HG03378 (cell line): Measurements from ENCODE around the gene CES2.
"Not testable (repeated sequence)": the region's sequence is repeated elsewhere in the genome, so short reads cannot be mapped to it uniquely, and the experiment has no call there.

Source experiments
- ATAC-seq: cut with Tn5 transposase; IDR thresholded peaks from one replicate; pipeline ENCODE4 v1.9.1; 2021; ENCODE audit warnings: mild to moderate bottlenecking, moderate library complexity; ENCODE audit not compliant: unreplicated experiment

The CES2 gene, protein sequence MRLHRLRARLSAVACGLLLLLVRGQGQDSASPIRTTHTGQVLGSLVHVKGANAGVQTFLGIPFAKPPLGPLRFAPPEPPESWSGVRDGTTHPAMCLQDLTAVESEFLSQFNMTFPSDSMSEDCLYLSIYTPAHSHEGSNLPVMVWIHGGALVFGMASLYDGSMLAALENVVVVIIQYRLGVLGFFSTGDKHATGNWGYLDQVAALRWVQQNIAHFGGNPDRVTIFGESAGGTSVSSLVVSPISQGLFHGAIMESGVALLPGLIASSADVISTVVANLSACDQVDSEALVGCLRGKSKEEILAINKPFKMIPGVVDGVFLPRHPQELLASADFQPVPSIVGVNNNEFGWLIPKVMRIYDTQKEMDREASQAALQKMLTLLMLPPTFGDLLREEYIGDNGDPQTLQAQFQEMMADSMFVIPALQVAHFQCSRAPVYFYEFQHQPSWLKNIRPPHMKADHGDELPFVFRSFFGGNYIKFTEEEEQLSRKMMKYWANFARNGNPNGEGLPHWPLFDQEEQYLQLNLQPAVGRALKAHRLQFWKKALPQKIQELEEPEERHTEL

DNA sequence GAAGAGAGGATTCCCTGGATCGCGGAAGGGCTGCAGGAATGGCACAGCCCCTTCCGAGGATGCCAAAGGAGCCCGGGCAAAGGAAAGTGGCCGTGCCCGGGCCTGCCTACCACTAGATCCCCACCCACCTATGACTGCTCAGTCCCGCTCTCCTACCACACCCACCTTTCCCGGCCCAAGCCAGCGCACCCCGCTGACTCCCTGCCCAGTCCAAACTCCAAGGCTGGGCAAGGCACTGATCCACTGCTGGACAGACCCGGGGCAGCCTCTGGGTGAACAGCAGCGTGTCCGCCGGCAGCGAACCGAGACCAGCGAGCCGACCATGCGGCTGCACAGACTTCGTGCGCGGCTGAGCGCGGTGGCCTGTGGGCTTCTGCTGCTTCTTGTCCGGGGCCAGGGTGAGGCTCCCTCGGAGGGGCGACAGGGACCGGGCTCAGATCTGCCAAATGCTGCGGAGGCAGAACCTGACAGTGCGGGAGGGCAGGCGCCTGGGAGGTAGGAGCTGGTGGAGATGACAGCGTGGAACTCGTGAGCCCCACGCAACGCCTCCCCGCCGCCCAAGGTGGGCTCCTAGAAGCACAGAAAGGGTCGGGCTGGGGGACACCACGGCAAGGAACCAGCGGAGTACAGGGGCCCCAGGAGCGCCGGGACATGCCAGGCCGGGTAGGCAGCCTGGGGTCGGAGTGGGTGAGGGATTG, at the start of gene CES2:
Gene CES2, plus strand, starts transcription at position 203 of the 698 bp plus-strand sequence. Its CDS starts 120 bp downstream, at position 323.
- ATAC-seq: no peak

DNA sequence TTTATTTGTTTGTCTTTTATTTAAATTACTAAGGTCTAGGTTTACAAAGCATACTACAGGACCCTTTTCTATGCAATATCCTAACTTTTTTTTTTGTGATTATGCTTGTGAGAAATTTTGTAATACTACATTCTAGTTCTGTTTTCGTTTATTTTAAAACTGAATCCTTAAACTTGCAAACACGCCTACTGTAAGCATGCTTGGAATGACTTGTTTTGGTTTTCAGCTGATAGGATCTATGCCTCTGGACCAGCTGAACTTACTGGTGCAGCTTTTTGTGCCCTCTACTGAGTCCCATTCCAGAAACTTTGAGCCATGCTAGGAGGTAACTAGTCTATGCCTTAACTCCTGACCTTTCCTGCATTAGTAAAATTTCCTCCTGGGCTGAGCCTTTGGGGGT, 49.0 kb upstream of the CES2 start:
- ATAC-seq: no peak

DNA sequence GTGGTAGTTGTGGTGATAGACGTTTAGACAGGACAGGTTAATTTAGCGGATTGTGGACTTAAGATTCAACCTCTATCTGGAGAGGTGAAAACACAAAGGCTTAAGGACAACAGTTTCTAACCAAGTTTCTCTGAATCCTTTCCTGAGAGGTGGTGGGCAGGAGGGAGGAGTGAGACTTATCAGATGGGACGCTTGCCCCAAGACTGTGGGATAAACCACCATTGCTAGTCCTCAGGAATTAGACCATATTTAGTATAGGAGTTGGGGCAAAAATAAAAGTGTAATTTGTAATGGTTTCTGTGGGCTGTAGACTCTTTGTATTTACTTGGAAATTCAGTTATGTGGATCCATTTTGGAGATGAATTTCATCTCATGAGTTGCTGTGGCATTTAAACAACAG, 48.4 kb upstream of the CES2 start:
- no peak for ATAC-seq

DNA sequence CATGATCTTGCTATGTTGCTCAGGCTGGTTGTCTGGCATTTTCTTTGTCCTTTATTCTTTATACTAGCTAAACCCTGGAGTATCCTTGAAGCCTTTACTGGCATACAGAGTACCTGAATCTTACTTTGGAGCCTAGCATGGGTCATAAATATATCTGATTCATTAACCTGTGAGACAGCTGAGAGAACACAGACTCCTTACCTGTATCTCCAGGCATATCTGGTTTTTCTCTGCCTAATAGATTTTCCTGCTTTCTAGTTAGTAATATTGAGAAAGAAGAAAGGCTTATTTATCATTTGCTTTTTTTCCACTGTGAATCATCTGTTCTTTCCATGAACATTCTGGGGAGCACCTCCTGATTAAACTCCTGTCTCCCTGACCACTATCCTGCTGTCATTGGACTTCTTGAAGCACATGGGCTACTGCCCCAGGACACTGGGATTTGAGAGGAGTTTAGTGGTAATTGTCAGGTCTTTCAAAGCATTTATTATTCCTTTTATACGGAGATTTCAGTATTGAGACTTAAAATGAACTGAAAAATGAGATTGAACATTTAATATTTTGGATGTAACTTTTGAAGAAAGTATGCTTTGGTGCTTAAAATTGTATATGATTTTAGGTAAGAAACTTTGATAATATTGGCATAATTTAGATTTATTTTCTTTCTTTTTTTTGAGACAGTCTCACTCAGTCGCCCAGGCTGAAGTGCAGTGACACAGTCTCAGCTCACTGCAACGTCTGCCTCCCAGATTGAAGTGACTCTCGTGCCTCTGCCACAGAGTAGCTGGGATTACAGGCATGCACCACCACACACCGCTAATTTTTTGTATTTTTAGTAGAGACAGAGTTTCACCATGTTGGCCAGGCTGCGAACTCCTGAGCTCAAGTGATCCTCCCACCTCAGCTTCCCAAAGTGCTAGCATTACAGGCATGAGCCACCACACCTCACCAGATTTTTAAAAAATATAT, 46.4 kb upstream of the CES2 start:
- no peak for ATAC-seq

DNA sequence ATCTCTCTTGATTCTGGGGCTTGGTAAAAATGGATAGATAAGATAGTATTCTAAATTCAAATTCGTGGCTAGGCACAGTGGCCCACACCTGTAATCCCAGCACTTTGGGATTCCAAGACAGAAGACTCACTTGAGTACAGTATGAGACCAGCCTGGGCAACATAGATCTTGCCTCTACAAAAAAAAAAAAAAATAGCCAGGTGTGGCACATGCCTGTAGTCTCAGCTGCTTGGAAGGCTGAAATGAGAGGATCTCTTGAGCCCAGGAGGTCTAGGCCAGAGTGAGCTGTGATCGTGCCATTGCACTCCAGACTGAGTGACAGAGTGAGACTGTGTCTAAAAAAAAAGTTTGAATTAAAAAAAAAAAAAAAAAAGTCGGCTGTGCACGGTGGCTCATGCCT, 45.7 kb upstream of the CES2 start:
- no peak for ATAC-seq

DNA sequence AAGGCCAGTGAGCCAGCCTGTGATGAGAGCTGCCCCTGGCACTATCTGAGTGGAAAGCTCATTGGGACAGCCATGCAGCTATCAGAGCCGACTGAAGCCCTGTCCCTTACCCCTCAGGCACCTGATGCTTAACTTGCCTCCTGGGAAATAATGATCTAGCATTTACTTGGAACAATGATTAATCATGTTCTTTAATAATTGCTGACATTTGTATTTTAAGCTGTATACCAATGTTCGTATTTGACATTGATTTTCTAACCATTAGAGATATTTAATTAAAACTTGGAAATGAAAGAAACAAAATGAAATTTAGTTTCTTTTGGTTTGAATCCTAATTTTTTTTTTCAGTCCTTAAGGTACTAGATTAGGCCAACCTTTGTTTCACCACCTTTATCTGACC, 44.5 kb upstream of the CES2 start:
- no peak for ATAC-seq

DNA sequence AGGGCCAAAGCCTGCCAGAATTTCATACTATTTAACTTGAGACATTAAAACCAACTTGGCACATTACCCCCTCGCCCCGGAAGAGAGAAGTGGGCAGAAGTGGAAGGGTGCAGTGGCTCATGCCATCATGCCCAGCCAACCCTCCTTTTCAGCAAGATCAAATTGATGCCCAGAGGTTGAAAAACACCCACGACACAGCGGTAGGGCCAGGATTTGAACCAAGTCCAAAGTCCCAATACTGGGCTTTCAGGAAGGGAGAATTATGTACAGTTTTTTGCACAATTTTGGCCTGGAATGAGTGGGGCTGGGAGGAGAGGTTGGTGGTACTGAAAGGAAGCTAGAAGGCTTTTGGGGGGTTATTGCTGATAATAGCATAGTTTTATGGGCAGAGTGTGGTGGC, 44.0 kb upstream of the CES2 start:
- ATAC-seq: no peak

DNA sequence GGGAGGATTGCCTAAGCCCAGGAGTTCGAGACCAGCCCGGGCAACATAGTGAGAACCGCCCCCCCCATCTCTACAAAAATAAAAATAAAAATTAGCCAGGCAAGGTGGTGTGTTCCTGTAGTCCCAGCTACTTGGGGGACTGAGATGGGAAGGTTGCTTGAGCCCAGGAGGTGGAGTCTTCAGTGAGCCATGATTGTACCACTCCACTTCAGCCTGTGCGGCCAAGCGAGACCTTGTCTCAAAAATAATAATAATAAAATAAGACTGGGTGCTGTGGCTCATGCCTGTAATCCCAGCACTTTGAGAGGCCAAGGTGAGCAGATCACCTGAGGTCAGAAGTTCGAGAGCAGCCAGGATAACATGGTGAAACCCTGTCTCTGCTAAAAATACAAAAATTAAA, 43.5 kb upstream of the CES2 start:
- no peak for ATAC-seq

DNA sequence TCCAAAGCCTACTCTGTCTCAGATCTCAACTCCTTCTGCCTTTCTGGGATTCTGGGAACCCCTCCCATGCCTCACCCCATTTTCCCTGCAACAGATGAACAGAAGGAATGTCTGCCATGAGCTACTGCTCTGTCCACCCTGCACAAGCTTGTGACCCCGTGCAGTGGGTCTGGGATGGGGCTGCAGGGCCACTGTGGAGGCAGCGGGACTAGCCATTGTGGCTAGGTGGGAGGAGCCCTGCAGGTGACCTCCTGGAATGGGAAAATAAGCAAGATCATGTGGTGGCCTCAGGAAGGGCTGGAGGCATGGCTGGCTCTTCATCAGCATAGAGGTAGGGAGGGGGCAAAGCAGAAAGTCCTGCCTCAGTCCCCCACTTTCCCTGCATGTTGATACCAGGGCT, 41.3 kb upstream of the CES2 start:
- ATAC-seq: no peak

DNA sequence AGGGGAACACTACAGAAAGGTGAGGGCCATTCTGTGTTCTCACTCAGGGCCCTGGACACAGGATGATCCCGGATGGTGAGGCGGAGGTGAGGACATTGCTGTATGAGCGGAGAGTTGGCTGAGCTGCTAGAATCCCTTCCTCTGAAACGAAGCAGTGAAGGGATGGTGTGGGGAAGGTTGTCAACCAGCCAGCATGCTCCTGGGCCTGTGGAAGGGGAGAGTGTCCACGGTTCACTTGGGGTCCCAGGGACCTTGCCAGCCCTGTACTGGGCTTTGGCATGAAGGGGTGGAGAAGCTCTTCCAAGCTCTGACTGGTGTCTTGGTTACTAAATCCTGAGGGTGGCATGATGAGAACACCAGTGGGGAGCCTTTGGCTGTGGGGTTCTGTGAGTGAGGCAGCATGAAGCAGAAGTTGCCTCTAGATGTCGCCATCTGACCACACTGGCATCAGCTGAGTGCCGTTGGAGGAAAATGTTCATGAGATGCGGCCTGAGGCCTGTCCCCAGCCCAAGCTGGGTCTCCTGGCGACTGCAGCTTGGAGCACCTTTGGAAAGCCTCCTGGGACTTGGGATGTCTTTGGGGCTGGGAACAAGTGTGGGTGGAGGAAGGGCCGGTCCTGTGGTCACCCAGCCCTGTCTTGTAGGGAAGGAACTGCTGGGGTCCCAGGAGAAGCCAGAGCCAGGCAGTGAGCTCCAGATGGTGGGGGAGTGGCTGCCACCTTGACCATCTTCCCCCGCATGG, 40.2 kb upstream of the CES2 start:
- no peak for ATAC-seq

DNA sequence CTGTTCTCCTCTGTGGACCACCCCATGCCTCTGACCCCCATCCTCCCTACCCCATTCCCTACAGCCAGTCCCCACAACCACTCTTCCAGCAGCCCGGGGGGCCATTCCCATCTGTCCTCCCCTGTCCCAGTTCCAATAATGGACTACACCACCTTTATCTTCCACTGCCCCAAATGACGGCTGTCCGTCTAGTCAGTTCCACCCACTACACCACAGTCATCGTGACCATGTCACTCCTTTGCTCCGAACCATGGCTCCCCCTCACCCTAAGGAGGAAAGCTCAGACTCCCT, 39.7 kb upstream of the CES2 start:
- ATAC-seq: no peak

DNA sequence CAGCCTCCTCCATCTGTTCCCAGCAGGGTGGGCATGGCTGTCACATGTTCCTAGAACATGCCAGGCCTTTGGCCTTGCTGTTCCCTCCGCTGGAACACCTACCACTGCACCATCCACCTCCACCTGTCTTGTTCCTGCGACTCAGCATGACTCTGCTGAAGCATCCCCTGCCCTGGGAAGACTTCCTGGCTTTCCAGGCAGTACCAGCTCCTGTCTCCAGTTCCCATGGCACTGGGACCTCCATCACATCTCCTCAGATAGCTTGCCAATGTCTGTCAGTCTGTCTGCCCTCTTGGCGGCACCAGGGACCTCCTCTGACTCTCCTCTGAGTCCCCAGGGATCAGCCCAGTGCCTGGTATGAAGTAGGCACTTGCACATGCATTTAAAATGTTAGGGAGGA, 39.3 kb upstream of the CES2 start:
- no peak for ATAC-seq

DNA sequence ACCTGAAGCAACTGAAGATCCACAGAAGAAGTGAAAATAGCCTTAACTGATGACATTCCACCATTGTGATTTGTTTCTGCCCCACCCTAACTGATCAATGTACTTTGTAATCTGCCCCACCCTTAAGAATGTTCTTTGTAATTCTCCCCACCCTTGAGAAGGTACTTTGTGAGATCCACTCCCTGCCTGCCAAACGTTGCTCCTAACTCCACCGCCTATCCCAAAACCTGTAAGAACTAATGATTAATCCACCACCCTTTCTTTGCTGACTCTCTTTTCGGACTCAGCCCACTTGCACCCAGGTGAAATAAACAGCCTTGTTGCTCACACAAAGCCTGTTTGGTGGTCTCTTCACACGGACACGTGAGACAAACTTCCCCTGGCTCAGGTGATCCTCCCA, 38.6 kb upstream of the CES2 start:
- ATAC-seq: not testable (repeated sequence)

DNA sequence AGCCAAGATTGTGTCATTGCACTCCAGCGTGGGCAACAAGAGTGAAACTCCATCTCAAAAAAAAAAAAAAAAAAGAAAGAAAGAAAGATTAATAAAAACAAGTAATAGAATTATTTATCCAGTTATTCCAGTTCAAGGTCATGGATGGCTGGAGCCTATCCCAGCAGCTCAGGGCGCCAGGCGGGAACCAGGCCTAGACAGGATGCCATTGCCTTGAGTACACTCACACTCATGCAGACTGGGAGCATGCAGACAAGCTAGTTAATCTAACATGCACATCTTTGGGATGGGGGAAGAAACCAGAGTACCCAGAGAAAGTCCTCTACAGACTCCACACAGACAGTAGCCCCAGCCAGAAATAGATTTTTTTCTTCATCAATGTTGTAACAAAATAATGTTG, 37.1 kb upstream of the CES2 start:
- ATAC-seq: no peak

DNA sequence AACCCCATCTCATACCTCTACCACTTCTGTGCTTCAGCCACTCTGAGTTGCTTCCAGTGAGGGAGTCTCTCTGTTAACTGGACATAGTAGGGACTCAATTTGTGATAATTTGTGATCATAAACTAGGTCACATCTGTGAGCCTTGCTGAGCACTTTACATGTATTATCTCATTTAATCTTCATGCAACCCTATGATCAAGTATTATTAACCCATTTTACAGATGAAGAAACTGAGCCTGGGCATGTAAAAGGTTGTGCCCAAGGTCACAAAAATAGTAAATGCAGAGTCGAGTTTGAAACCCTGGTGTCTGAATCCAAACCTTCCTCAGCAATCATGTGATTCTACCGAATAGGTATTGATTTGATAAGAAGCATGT, 36.4 kb upstream of the CES2 start:
- ATAC-seq: no peak

DNA sequence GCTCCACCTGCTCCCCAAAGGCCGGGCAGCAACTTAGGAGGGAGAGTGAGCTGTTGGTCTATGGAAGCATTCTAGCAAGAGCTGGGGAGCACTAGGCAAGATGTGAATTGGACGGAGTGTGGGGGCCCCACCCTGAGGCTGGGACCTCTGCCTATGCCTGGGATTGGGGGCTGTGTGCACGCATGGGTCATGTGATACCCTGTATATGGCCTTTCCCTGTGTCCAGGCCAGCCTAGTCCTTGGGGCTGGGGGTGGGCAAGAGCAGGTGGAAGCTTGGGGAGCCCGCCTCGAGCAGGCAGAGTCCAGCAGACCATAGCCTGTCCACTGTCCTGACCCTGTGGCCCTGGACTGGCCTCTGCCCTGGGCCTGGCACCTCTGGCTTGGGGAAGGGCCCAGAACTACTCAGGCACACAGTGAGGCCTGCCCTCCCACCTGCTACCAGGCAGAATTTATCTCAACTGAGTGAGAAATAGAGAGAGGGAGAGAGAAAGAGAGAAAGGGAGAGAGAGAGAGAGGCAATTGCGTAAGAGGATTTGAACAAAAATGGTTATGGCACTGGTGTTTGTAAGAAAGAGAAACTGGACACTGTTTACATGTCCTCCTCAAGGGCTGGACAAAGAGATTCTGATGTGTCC, 35.9 kb upstream of the CES2 start:
- no peak for ATAC-seq

DNA sequence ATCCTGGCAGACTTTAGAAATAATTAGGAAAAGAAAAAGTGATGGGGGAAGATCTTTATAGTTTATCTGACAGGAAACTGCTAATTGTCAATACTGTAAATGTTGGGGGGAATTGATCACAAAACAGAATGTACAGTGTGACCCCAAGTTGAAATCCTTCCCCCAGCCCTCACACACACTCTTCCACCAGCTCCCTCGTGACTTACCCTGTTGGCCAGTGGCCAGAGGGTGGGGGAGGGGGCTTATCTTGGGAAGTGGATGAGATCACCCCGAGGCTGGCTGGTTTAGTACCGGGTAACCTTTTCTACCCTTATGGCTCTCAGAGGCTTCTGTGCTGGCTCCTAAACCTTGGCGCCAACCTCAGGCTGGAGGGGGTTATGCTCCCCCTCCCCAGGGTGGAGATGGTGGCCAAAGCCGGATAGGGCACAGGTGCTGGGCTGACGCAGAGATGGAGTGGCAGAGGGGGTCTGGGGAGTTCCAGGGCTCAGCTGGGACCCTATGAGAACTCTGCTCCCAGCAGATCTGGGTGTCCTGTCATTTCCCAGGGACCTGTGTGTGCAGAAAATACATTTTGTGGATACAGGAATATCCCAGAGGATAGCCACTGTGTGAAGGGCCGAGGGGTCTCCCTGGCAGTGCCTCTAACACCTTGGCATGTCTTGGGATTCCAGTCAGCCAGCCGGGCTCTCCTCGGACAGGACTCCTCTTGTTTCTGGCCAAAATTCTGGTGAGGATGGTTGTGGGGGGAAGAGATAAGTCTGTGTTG, 35.2 kb upstream of the CES2 start:
- no peak for ATAC-seq

DNA sequence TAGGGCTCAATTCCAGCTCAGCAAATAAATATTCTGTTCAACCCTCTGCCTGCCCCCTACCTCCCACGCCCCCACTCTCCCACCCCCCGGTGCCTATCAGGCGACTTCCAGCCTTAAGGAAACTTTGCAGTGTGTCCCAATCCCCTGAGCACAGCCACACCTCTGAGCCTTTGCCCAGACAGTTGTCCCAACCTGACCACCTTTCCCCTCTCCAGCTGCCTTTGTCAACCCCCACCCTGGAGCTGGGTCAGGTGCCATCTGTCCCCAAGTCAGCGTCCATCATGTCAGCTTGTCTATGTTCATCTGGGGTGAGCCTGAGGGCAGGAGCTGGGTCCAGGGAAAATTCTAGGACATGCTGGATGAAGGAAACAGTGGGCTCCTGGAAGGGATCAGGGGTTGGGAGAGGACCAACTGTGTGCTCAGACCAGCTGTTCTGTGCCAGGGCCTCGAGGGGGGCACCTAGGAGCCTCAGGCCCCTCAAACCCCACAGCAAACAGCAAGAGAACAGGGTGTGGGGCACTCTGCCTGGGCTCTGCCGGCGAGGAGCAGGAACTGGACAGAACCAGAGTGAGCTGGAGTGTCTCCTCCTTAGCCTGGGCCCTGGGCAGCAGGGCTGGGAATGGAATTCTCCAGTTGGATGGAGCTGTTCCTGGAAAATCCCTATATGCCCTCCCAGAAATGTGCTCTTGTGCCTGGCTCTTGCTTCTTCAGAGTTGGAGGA, 34.4 kb upstream of the CES2 start:
- ATAC-seq: no peak

DNA sequence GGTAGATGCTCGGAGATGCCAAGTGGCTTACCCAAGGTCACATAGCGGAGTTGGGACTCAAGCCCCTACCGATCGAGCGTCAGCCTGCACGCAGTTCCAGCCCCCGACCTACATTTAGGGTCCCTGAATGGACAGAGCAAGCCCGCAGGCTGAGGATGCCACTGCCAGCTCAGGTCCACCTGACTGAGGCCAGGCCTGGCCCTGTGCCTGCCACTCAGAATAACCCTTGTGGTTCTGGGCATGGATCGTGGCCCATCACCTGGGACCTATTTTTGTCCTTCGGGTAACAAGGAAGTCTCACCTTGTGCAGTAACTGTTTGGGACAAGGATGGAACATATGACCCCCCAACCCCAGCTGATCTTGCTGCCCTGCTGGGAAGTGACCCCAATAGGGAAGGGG, 33.7 kb upstream of the CES2 start:
- no peak for ATAC-seq
